Fibroblast of lung (primary cell): ENCODE results near the gene PDXK. TPM values are rescaled to one million over a fixed set of nuclear protein-coding genes. Genes with fewer than 3 reads are reported as not detected.

ENCODE experiments used
- DNase-seq, 2 donors: peaks; one replicate each; pipeline versions ENCODE4 v3.0.0 to v3.0.0-alpha.2; 2010; ENCODE audit warnings: low read depth in 2 of 2
- H2AFZ ChIP-seq: 2 replicates; pipeline ENCODE4 v1.5.1; 2012; ENCODE audit warnings: low read length, control low read depth, inconsistent platforms
- H3K27ac ChIP-seq: 2 replicates; pipeline ENCODE4 v1.5.1; 2011; ENCODE audit warnings: low read length, control low read depth; ENCODE audit not compliant: insufficient read depth
- H3K27me3 ChIP-seq: 2 replicates; pipeline ENCODE4 v1.5.1; 2011; ENCODE audit warnings: mild to moderate bottlenecking, low read length; ENCODE audit not compliant: control insufficient read depth, insufficient read depth
- H3K36me3 ChIP-seq: 2 replicates; pipeline ENCODE4 v1.5.1; 2011; ENCODE audit warnings: low read length; ENCODE audit not compliant: control insufficient read depth, insufficient read depth
- H3K4me1 ChIP-seq: 2 replicates; pipeline ENCODE4 v1.5.1; 2011; ENCODE audit warnings: low read length; ENCODE audit not compliant: control insufficient read depth, insufficient read depth; ENCODE audit errors: extremely low read depth
- H3K4me2 ChIP-seq: 2 replicates; pipeline ENCODE4 v1.5.1; 2011; ENCODE audit warnings: low read length, control low read depth; ENCODE audit not compliant: insufficient read depth; ENCODE audit errors: extremely low read depth
- H3K4me3 ChIP-seq, 4 experiments: fragments of 200-600 bp in 1 of 4; sonication (generic) in 1 of 4; replicated peaks in 1 of 4; 2 replicates each; pipeline ENCODE4 v1.5.1; 2011 to 2016; ENCODE audit warnings: low read length in 4 of 4, low read depth in 3 of 4, mild to moderate bottlenecking in 3 of 4, control low read depth in 2 of 4, inconsistent platforms in 1 of 4, mixed read lengths in 1 of 4; ENCODE audit not compliant: insufficient read depth in 1 of 4; ENCODE audit errors: control extremely low read depth in 1 of 4
- H3K79me2 ChIP-seq: 2 replicates; pipeline ENCODE4 v1.5.1; 2012; ENCODE audit warnings: mild to moderate bottlenecking, low read length, inconsistent platforms; ENCODE audit not compliant: control insufficient read depth, insufficient read depth
- H3K9ac ChIP-seq: 2 replicates; pipeline ENCODE4 v1.5.1; 2011; ENCODE audit warnings: mild to moderate bottlenecking, low read length, control low read depth; ENCODE audit not compliant: insufficient read depth
- H3K9me3 ChIP-seq: 2 replicates; pipeline ENCODE4 v1.5.1; 2012; ENCODE audit warnings: low read depth, low read length; ENCODE audit not compliant: control insufficient read depth, insufficient read depth
- H4K20me1 ChIP-seq: 2 replicates; pipeline ENCODE4 v1.5.1; 2011; ENCODE audit warnings: low read length; ENCODE audit not compliant: control insufficient read depth, insufficient read depth; ENCODE audit errors: extremely low read depth
- CTCF ChIP-seq, 2 donors: IDR thresholded peaks in 1 of 2; conservative IDR thresholded peaks in 1 of 2; 1 replicate in 1 of 2; 2 replicates in 1 of 2; pipeline ENCODE4 v1.5.1; 2011 to 2012; ENCODE audit warnings: low read length in 2 of 2, control low read depth in 1 of 2, inconsistent platforms in 1 of 2, low read depth in 1 of 2, mild to moderate bottlenecking in 1 of 2
- EZH2 ChIP-seq: IDR thresholded peaks from 2 replicates; pipeline ENCODE4 v1.5.1; 2012; ENCODE audit warnings: low read length, control low read depth, mild to moderate bottlenecking; ENCODE audit errors: missing control alignments
- polyA plus RNA-seq, 2 donors: library from polyadenylated mRNA; depleted of rRNA in 1 of 2; stranded (reverse) in 1 of 2; unstranded in 1 of 2; fragments of >200 nt; gene quantifications; 2 replicates each; pipeline ENCODE4 v1.2.1, GENCODE V29; 2011 to 2012; ENCODE audit warnings: missing spikeins in 1 of 2
- total RNA-seq: library from RNA; depleted of rRNA; stranded (reverse); fragments of >200 nt; gene quantifications from 2 replicates; pipeline ENCODE4 v1.2.1, GENCODE V29; 2014

Gene PDXK
- total and polyA plus RNA-seq, 2 donors (not counting 1 experiment from before 2014, with no cell fraction given) = 47.4 to 146 TPM

DNA sequence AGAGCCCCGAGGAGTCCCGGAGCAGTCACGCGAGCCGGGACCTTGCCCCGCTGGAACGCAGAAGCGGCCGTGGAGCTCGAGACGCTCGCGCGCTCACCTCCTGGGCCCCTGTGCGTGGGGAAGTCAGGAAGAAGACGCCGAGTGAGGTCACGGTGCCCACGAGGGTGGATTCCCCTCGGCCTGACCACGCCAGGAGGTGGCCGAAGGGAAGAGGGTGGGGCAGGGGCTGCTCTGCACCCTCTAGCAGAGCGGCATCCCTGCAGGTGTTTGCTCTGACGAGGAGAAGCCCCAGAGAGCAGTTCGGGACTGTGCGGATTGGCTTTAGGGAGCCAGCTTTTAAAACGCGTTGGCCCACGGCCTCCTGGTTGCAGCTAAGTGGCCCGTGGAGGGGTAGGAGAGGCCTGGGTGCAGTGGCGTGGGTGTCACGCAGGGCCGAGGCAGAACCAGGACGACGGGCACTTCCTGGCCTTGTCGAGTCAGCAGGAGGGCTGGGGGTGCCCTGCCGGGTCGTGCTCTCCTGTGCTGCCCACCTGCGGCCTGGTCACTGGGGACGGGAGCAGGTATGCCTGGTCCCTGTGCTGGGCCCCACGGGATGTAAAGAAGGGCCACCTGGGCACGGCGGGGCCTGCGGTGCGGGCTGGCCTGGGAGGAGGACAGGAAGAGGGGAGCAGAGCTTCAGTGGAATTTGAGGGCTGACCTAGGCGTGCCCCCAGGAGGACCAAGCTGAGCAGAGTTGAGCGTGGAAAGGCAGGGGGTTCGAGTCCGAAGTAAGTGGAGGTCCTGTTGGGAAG lies 1.0 kb downstream of the PDXK start:
- H3K36me3 ChIP-seq = peaks cover 5% of the 10 kb centered on the region
- no peaks in the 10 kb centered on the region for H4K20me1 ChIP-seq
- H3K27ac ChIP-seq = peak overlapping the region; percentile 89
- peak overlapping the region; percentile 79 to 94 (median 90) for H3K4me3 ChIP-seq
- H3K4me2 ChIP-seq = peak overlapping the region; percentile 94
- no peak for DNase-seq
- peak overlapping the region; percentile 93 for H3K9ac ChIP-seq
- TF ChIP-seq EZH2 (no peak), CTCF (conservative IDR thresholded peaks at IDR 0.05 in 1 of 2, IDR thresholded peaks at IDR 0.05 in 1 of 2; ENCODE audit: low read depth in 1 of 2, low read length in 2 of 2) (no peak)
- H3K79me2 ChIP-seq = peaks cover 42% of the 10 kb centered on the region
- H2AFZ ChIP-seq = no peak overlapping the region
- H3K27me3 ChIP-seq = no peaks in the 10 kb centered on the region
- no peaks in the 10 kb centered on the region for H3K9me3 ChIP-seq
- peaks cover 7% of the 10 kb centered on the region for H3K4me1 ChIP-seq

DNA sequence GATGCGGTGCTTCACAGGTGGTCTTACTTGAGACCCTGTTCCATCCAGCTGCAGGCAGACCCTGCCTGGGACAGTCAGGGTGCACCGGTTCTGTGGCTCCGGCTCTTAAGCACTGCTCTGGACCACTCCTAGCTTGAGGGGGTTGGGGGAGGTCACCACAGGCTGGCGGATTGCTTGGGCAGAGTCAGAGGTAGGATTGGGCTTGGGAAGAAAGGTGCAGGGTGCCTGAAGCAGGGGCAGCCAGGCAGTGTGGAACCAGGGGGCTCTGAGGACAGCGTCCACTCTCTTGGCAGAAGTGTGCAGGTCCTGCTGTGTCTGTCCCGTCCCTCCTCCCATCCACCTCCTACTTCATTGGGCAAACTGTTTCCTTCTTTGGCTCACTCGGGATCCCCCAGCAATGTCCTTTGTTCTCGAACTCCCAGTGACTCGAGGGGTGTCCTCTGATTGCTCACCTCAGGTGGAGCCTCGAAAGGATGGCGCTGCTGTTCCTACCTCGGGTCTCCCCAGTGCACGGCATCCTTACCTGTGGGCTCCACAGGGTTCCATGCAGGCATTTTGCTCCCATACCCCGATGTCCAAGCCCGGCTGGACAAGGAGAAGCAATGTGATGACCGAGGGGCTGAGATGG lies 1.7 kb downstream of the PDXK start:
- Histone ChIP-seq H3K9ac (no peak overlapping the region), H3K79me2 (peaks cover 42% of the 10 kb centered on the region)

More for the DNA sequence above, 1.7 kb downstream of the PDXK start:
- no peak for TF ChIP-seq EZH2
- no peak for TF ChIP-seq CTCF (conservative IDR thresholded peaks at IDR 0.05 in 1 of 2, IDR thresholded peaks at IDR 0.05 in 1 of 2; ENCODE audit: low read depth in 1 of 2, low read length in 2 of 2)
- H3K27ac ChIP-seq = no peak overlapping the region
- no peaks in the 10 kb centered on the region for H3K27me3 ChIP-seq
- H3K4me3 ChIP-seq = peak overlapping the region; percentile 79 to 94 (median 90)
- H4K20me1 ChIP-seq = no peaks in the 10 kb centered on the region
- peaks cover 5% of the 10 kb centered on the region for H3K36me3 ChIP-seq
- no peaks in the 10 kb centered on the region for H3K9me3 ChIP-seq
- peaks cover 9% of the 10 kb centered on the region for H3K4me1 ChIP-seq
- no peak overlapping the region for H2AFZ ChIP-seq
- no peak for DNase-seq
- H3K4me2 ChIP-seq = peak overlapping the region; percentile 94
